HUES48 (cell line): ENCODE measurements around the gene C21orf58.

Experiments
- H3K27ac ChIP-seq: one replicate; pipeline ENCODE4 v1.7.0; 2013; ENCODE audit warnings: low read depth, low read length, inconsistent platforms
- H3K27me3 ChIP-seq: 2 replicates; pipeline ENCODE4 v1.6.1; 2013; ENCODE audit warnings: mild to moderate bottlenecking, low read length; ENCODE audit not compliant: control insufficient read depth, insufficient read depth
- H3K36me3 ChIP-seq: 2 replicates; pipeline ENCODE4 v1.6.1; 2013; ENCODE audit warnings: low read length; ENCODE audit not compliant: control insufficient read depth, insufficient read depth
- H3K4me1 ChIP-seq: 2 replicates; pipeline ENCODE4 v1.6.1; 2013; ENCODE audit warnings: mild to moderate bottlenecking, low read length; ENCODE audit not compliant: control insufficient read depth, insufficient read depth
- H3K4me3 ChIP-seq: 2 replicates; pipeline ENCODE4 v1.5.1; 2013; ENCODE audit warnings: mild to moderate bottlenecking, low read depth, low read length
- H3K9ac ChIP-seq: 2 replicates; pipeline ENCODE4 v1.6.1; 2013; ENCODE audit warnings: mild to moderate bottlenecking, low read depth, low read length, moderate library complexity
- H3K9me3 ChIP-seq: 2 replicates; pipeline ENCODE4 v1.6.1; 2013; ENCODE audit warnings: low read length; ENCODE audit not compliant: control insufficient read depth, insufficient read depth

C21orf58 gene

DNA sequence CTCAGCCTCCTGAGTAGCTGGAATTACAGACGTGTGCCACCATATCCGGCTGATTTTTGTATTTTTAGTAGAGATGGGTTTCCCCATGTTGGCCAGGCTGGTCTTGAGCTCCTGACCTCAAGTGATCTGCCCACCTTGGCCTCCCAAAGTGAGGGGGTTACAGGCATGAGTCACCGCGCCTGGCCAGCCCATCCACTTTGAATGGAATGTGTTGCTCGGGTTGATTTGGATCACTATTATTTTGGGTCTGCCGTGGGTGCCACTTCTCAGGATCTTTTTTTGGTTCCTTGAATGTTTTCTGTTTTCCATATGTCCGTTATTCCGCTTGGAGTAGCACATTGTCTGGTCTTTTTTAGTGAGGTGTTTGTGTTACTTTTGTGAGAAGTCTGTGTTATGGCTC, 17.3 kb upstream of the C21orf58 start:
- H3K9me3 ChIP-seq = no peaks in the 10 kb centered on the region
- no peak overlapping the region for H3K9ac ChIP-seq
- no peaks in the 10 kb centered on the region for H3K27me3 ChIP-seq
- no peak overlapping the region for H3K4me3 ChIP-seq
- no peak overlapping the region for H3K27ac ChIP-seq
- H3K36me3 ChIP-seq = peaks cover 47% of the 10 kb centered on the region
- H3K4me1 ChIP-seq = no peaks in the 10 kb centered on the region

DNA sequence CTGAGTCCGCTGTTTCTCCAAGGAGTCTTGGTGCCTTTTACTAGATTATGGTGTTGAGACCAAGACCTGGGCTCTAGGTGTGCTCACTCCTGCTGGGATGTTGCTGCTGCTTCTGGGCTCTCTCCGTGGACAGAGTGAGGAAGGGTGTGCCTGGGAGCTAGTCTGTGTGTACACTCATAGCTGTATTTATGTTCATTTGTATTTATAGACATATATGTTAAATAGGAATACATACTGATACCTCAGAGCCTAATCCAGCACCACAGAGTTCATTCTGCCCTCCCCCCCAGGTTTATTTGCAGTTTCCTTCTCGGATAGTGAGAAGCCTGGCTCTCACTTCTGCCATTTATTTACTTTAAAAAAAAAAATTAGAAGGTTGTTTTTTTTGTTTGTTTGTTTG, 12.9 kb upstream of the C21orf58 start:
- H3K36me3 ChIP-seq = peaks cover 62% of the 10 kb centered on the region

DNA sequence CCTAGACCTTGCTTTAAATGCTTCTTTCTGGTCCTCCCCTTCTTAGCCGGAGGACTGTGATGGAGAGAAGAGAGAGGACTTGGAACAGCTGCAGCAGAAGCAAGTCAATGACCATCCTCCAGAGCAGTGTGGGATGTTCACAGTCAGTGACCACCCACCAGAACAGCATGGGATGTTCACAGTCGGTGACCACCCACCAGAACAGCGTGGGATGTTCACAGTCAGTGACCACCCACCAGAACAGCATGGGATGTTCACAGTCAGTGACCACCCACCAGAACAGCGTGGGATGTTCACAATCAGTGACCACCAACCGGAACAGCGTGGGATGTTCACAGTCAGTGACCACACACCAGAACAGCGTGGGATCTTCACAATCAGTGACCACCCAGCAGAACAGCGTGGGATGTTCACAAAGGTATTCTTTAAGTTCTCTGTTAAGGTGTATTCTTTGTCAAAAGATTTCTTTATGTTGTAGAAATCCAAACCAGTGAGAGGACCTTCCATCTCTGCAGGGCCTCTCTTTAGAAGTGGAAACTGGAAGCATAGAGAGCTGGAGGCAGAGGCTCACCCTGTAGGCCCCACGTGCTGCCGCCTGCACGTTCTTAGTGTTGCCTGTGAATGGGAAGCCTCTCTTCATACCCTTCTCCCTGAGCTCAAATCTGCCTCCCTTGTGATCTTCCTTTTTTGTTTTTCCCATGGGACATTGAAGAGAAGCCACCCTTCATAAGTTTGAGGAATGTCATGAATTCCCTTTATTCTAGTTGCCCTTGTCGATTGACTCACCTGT, 10.9 kb upstream of the C21orf58 start:
- H3K27ac ChIP-seq = no peak overlapping the region
- no peaks in the 10 kb centered on the region for H3K4me1 ChIP-seq
- no peak overlapping the region for H3K4me3 ChIP-seq
- peaks cover 73% of the 10 kb centered on the region for H3K36me3 ChIP-seq
- no peaks in the 10 kb centered on the region for H3K27me3 ChIP-seq
- H3K9ac ChIP-seq = no peak overlapping the region
- H3K9me3 ChIP-seq = no peaks in the 10 kb centered on the region

More for the DNA sequence above, 12.9 kb upstream of the C21orf58 start:
- Histone ChIP-seq H3K27ac (no peak overlapping the region), H3K4me3 (no peak overlapping the region), H3K27me3 (no peaks in the 10 kb centered on the region), H3K4me1 (no peaks in the 10 kb centered on the region), H3K9me3 (no peaks in the 10 kb centered on the region), H3K9ac (no peak overlapping the region)

DNA sequence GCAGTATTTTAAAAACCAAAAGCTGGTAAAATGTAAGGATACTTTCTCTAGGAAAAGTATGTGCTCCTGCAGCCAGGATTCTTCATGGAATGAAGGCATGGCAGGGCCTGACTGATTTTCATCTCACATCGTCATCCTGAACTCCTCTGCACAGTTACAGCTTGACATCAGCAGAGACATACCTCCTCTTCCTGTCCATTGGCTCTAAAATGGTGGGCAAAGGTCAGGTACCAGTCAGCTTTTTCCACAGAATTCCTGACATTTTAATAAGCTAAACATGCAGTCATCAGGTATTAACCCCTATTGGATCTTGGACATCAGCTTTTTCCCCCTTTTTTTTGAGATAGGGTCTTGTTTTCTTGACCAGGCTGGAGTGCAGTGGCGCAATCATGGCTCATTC, 6.1 kb upstream of the C21orf58 start:
- Histone ChIP-seq H3K4me3 (no peak overlapping the region), H3K27me3 (no peaks in the 10 kb centered on the region), H3K9me3 (no peaks in the 10 kb centered on the region), H3K4me1 (peaks cover 9% of the 10 kb centered on the region; the same call in 1 of the 2 replicates), H3K36me3 (peaks cover 62% of the 10 kb centered on the region), H3K9ac (no peak overlapping the region), H3K27ac (no peak overlapping the region)

DNA sequence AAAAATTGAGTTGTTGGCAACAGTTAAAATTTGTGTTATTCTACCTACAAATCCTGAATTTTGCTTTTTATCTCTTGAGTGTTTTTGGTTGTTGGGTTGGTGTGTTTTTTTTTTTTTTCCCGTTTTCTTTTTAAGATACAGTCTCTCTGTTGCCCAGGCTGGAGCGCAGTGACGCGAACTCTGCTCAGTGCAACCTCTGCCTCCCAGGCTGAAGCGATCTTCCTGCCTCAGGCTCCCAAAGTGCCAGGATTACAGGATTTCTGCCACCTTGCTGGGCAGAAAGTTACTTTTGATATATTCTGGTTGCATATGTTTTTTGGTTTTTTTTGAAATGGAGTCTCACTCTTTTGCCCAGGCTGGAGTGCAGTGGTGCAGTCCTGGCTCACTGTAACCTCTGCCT, 4.5 kb upstream of the C21orf58 start:
- Histone ChIP-seq H3K27ac (no peak overlapping the region), H3K36me3 (peaks cover 54% of the 10 kb centered on the region)

DNA sequence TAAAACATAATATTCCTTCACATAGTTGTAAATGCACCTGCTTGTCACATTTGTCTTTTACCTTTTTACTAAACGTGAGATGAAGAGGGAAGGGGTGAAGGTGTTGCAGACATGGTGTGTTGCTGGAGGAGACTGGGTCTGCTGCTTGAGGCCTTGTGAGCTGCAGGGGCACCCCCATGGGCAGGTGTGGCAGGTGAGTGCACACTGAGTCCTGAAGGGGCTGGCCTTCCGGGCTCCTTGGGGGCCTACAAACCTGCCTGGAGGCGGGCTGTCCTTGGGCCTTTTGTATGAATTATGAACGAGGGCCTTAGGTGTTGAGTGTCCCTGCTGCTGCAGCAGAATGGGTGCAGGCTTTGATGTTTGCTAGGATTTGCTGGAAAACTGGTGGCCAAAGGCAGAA, 4.0 kb upstream of the C21orf58 start:
- Histone ChIP-seq H3K27me3 (no peaks in the 10 kb centered on the region), H3K36me3 (peaks cover 53% of the 10 kb centered on the region), H3K4me1 (peaks cover 9% of the 10 kb centered on the region; the same call in 1 of the 2 replicates), H3K9ac (no peak overlapping the region), H3K9me3 (no peaks in the 10 kb centered on the region), H3K4me3 (no peak overlapping the region), H3K27ac (no peak overlapping the region)

More for the DNA sequence above, 4.5 kb upstream of the C21orf58 start:
- H3K27me3 ChIP-seq = no peaks in the 10 kb centered on the region
- H3K4me1 ChIP-seq = peaks cover 9% of the 10 kb centered on the region; the same call in 1 of the 2 replicates
- H3K4me3 ChIP-seq = no peak overlapping the region
- no peak overlapping the region for H3K9ac ChIP-seq
- H3K9me3 ChIP-seq = no peaks in the 10 kb centered on the region

DNA sequence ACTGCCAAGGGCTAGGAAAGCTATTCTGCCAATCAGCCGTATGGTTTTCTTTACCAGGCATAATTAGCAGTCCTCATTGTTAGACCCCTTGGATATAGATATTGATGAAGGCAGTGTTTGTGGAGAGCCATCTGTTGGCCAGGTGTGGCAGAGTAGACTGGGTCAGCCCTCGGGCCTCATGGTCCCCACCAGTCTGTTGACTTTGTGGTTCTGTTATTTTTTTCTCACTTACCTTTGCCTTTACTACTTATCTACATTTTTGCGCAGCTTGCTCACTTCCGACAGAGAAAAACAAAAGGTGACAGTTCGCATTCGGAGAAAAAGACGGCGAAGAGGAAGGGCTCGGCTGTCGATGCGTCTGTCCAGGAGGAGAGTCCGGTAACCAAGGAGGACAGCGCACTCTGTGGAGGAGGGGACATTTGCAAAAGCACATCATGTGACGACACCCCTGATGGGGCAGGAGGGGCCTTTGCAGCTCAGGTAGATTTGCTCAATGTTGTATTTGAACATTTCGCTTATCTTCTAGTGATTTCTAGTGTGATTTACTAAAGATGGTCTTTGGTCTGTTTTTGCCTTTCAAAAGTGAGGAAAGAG, 2.5 kb upstream of the C21orf58 start:
- Histone ChIP-seq H3K4me1 (peaks cover 17% of the 10 kb centered on the region; the same call in 1 of the 2 replicates), H3K4me3 (0 out of 2 replicates have a peak overlapping the region, but pooled peaks have one; percentile 85), H3K36me3 (peaks cover 41% of the 10 kb centered on the region), H3K9me3 (no peaks in the 10 kb centered on the region), H3K27ac (no peak overlapping the region), H3K27me3 (no peaks in the 10 kb centered on the region), H3K9ac (no peak overlapping the region)

DNA sequence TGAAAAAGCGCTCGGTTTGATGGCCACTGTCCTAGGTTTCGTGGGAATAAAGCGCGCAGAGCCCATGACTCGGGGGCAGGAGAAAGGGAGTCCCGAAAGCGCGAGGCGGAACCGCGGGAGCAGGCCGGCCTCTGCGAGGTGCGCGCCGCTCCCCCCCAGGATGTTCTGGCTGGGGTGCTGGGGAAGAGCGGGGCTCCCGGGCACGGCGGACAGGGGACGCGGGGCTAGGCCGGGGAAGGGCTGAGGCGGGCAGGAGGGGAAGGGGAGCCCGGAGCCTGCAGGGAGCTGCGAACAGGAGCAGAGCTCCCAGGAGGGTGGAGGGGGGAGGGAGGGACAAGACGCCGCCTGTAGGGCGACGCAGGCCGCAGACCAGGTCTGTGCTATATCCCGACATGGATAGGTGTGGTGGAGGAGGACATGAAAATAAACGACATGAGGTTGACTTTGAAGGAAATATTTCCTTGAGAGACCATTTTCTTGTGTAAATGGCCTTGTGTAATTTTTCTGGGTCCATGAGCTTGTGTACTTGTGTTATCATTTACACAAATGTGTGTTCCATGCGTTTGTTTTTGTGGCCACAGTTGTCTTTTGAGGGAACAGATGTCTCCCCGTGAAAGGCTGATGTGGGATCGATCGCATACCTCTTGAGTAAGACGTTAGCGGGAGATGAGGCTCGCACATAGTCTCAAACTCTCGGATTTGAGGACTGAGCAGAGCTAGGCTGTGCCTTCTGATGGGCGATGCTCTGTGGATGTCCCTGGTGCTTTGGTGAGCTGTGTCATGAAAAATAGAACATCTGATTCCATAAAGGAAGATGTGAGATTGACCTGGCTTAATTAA, 1.6 kb upstream of the C21orf58 start:
- H3K9ac ChIP-seq = peak overlapping the region; percentile 55
- peak overlapping the region; percentile 85 for H3K4me3 ChIP-seq
- peak overlapping the region; percentile 73 for H3K27ac ChIP-seq
- H3K27me3 ChIP-seq = no peaks in the 10 kb centered on the region
- peaks cover 17% of the 10 kb centered on the region; the same call in 1 of the 2 replicates for H3K4me1 ChIP-seq
- peaks cover 32% of the 10 kb centered on the region for H3K36me3 ChIP-seq
- H3K9me3 ChIP-seq = no peaks in the 10 kb centered on the region

DNA sequence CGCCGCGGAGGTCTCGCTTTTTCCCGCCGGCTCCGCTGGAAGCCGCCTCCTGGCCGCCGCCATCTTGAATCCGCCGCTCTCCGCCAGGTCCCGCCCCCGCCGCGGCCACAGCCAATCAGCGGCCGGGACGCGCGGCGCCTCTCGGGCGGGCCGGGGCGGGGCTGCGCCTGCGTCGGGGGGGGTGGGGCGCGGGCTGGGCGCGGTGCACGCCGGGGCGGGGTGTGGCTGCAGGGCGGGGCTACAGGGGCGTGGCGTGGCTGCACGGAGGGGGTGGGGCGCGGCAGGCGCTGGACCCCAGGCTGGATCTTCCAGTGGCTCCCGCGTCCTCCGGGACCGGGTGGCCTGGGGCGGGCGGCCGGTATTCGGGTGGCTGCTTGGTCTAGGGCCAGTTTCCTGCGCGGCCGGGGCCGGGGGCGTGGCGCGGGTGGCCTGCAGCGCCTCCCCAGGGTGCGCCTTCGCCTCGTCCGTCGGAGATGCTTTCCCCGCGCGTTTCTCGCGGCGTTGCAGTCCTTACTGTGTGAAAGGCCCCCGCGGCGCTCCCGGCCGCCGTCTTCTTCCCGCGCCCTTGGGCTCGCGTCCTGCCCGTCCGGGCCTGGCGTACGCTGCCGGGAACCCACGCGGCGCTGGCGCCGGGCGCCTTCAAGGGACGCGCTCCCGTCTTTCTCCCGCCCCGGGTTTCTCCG, 861 bp upstream of the C21orf58 start:
- Histone ChIP-seq H3K4me3 (peak overlapping the region; percentile 98), H3K4me1 (peaks cover 17% of the 10 kb centered on the region; the same call in 1 of the 2 replicates), H3K9me3 (no peaks in the 10 kb centered on the region), H3K27ac (peak overlapping the region; percentile 100), H3K27me3 (no peaks in the 10 kb centered on the region), H3K9ac (peak overlapping the region; percentile 93), H3K36me3 (peaks cover 24% of the 10 kb centered on the region)

DNA sequence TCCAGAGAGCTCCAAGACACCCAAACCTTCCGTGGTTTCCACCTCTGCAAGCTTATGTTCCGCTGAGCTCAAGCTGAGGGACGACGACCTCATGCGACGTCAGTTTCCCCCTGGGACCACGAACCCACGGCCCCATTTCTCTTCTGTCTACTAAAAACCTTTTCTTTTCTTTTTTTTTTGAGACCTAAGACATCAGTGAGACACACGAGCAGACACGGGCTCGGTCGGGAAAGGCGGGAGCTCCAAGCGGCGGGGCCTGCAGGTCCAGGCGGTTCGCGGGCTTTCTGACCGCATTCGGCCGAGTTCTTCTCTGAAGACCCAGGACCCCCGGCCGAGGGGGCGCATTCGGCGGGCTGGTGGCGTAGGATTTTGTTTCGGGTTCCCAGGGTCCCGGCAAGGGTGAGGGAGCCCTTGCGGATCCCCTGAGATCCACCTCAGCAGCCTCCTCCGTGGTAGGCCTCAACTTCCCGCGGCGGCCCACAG, 402 bp downstream of the C21orf58 start:
- H3K4me1 ChIP-seq = peaks cover 21% of the 10 kb centered on the region
- H3K36me3 ChIP-seq = peaks cover 13% of the 10 kb centered on the region; the same call in 1 of the 2 replicates
- H3K9me3 ChIP-seq = no peaks in the 10 kb centered on the region
- H3K27me3 ChIP-seq = no peaks in the 10 kb centered on the region
- H3K27ac ChIP-seq = peak overlapping the region; percentile 92
- peak overlapping the region; percentile 98 for H3K4me3 ChIP-seq
- H3K9ac ChIP-seq = peak overlapping the region; percentile 90
